GDM1 (cell line): ENCODE data around the gene CASK.

ENCODE experiments used
- DNase-seq: peaks from one replicate; lab custom pipeline; 2025; lab: John Stamatoyannopoulos, UW

CASK gene

GRCh38 chrX:41923211-41923977, at the start of gene CASK:
CASK (minus strand) TSS chrX:41923554; CDS start chrX:41922988, 566 bp downstream.
- peak; percentile 88 for DNase-seq

GRCh38 chrX:41971346-41971745, 48.0 kb upstream of the CASK start:
- DNase-seq = no peak

- no peak for DNase-seq
These were observed 47.1 kb upstream of the CASK start for GRCh38 chrX:41970419-41970818.

- DNase-seq = no peak
These were observed 40.0 kb upstream of the CASK start for GRCh38 chrX:41963348-41963747.

GRCh38 chrX:41960142-41960541, 36.8 kb upstream of the CASK start:
- no peak for DNase-seq

GRCh38 chrX:41958861-41959260, 35.5 kb upstream of the CASK start:
- DNase-seq = no peak

GRCh38 chrX:41956027-41956426, 32.7 kb upstream of the CASK start:
- DNase-seq = no peak

GRCh38 chrX:41952102-41952501, 28.7 kb upstream of the CASK start:
- DNase-seq = no peak

GRCh38 chrX:41946989-41947612, 23.7 kb upstream of the CASK start:
- no peak for DNase-seq

- DNase-seq = no peak
These were observed 22.9 kb upstream of the CASK start for GRCh38 chrX:41946235-41946634.

- no peak for DNase-seq
These were observed 12.5 kb upstream of the CASK start for GRCh38 chrX:41935832-41936231.

- no peak for DNase-seq
These were observed 10.2 kb upstream of the CASK start for GRCh38 chrX:41933546-41933945.

- no peak for DNase-seq
These were observed 9.5 kb upstream of the CASK start for GRCh38 chrX:41932885-41933284.

- DNase-seq = no peak
These were observed 8.2 kb upstream of the CASK start for GRCh38 chrX:41931591-41931990.

GRCh38 chrX:41923978-41924683, 777 bp upstream of the CASK start:
- DNase-seq = no peak

- no peak for DNase-seq
These were observed 763 bp downstream of the CASK start for GRCh38 chrX:41922431-41923151.

GRCh38 chrX:41921492-41922430, 1.6 kb downstream of the CASK start:
- DNase-seq = no peak

GRCh38 chrX:41919870-41920269, 3.5 kb downstream of the CASK start:
- DNase-seq = no peak

GRCh38 chrX:41917517-41917916, 5.8 kb downstream of the CASK start:
- no peak for DNase-seq

GRCh38 chrX:41913476-41913875, 9.9 kb downstream of the CASK start:
- DNase-seq = no peak

GRCh38 chrX:41912923-41913322, 10.4 kb downstream of the CASK start:
- no peak for DNase-seq
